Stimulated activated CD4-positive, alpha-beta T cell treated with anti-CD3 and anti-CD28 coated beads, Interleukin-4, amount 100 ng/mL, for 24 hours (primary cell): ENCODE results near the gene ELAPOR2.

Experiments
- DNase-seq: peaks from one replicate; pipeline ENCODE4 v3.0.0-alpha.2; 2020

The ELAPOR2 gene

GRCh38 chr7:87039691-87040299, 19.7 kb downstream of the ELAPOR2 start:
- peak; percentile 17 for DNase-seq

GRCh38 chr7:87038993-87039690, 20.3 kb downstream of the ELAPOR2 start:
- no peak for DNase-seq

GRCh38 chr7:87036985-87037384, 22.5 kb downstream of the ELAPOR2 start:
- DNase-seq: no peak

GRCh38 chr7:87032604-87033339, 26.7 kb downstream of the ELAPOR2 start:
- no peak for DNase-seq

- no peak for DNase-seq
Observed at GRCh38 chr7:87029078-87029477, 30.4 kb downstream of the ELAPOR2 start.

GRCh38 chr7:87028636-87029035, 30.8 kb downstream of the ELAPOR2 start:
- no peak for DNase-seq

GRCh38 chr7:87027900-87028299, 31.6 kb downstream of the ELAPOR2 start:
- no peak for DNase-seq

GRCh38 chr7:87021285-87021684, 38.2 kb downstream of the ELAPOR2 start:
- DNase-seq: no peak

GRCh38 chr7:87016606-87017005, 42.8 kb downstream of the ELAPOR2 start:
- DNase-seq: no peak

GRCh38 chr7:87013840-87014190, 45.6 kb downstream of the ELAPOR2 start:
- DNase-seq: no peak

GRCh38 chr7:87013136-87013839, 46.2 kb downstream of the ELAPOR2 start:
- DNase-seq: no peak
